HCT116 (cell line): ENCODE data around the gene SLC39A5. TPM values are rescaled to one million over a fixed set of nuclear protein-coding genes. Genes with fewer than 3 reads are reported as not detected.

Experiments
- ATAC-seq: fragments of 200-7000 bp; cut with Tn5 transposase; 2 replicates; pipeline ENCODE4 v1.9.1; 2020; ENCODE audit warnings: mild to moderate bottlenecking, moderate library complexity
- BruUV-seq: library from RNA; stranded (reverse); fragments of 400-500 nt; replicated peaks from 2 replicates; lab custom pipeline; 2021; lab: Mats Ljungman, UMichigan
- CTCF ChIA-PET: fragments of 300-600 bp; sonication (Branson Sonifier 250); formaldehyde crosslinking; loops from one replicate; lab custom pipeline; 2021; ENCODE audit warnings: antibody characterized with exemption; lab: Charles Lee
- POLR2A ChIA-PET: fragments of 300-600, 350-600 bp; sonication (Branson Sonifier 250); formaldehyde crosslinking; loops from one replicate; lab custom pipeline; 2021; ENCODE audit warnings: antibody characterized with exemption; lab: Charles Lee
- RAD21 ChIA-PET, 2 experiments: fragments of 300-600 bp; sonication (Branson Sonifier 250); formaldehyde crosslinking; loops; one replicate each; lab custom pipeline; 2023; ENCODE audit warnings: low total read pairs in 2 of 2; ENCODE audit not compliant: uncharacterized antibody in 2 of 2, unreplicated experiment in 2 of 2, low non-redundant PET in 1 of 2; lab: Charles Lee
- DNase-seq: peaks from one replicate; pipeline ENCODE4 v3.0.0-alpha.2; 2010; ENCODE audit warnings: low read depth, low spot score
- H2AFZ ChIP-seq: fragments of 200-600 bp; shearing (Covaris generic), sonication (generic); 2 replicates; pipeline ENCODE4 v1.6.1; 2017; ENCODE audit warnings: low read depth, mixed run types, mixed read lengths, antibody characterized with exemption, low read length; ENCODE audit not compliant: poor library complexity, severe bottlenecking
- H3K27ac ChIP-seq: 2 replicates; pipeline ENCODE4 v1.5.1; 2012; ENCODE audit warnings: low read depth, low read length
- H3K27me3 ChIP-seq: fragments of 200-600 bp; sonication (generic); 2 replicates; pipeline ENCODE4 v1.6.1; 2016; ENCODE audit warnings: mixed run types, low read length, mixed read lengths; ENCODE audit not compliant: insufficient read depth
- H3K36me3 ChIP-seq, 2 experiments: fragments of 200-500 bp in 1 of 2; fragments of 200-600 bp in 1 of 2; sonication (Bioruptor generic) in 1 of 2; sonication (generic) in 1 of 2; 2 replicates each; pipeline versions ENCODE4 v1.5.1 to v1.6.1; 2014 to 2016; ENCODE audit warnings: low read length in 2 of 2, inconsistent platforms in 1 of 2, mixed read lengths in 1 of 2, mixed run types in 1 of 2; ENCODE audit not compliant: insufficient read depth in 2 of 2, control insufficient read depth in 1 of 2
- H3K4me1 ChIP-seq, 2 experiments: fragments of 200-600 bp in 1 of 2; sonication (generic) in 1 of 2; 2 replicates each; pipeline versions ENCODE4 v1.5.1 to v1.6.1; 2012 to 2017; ENCODE audit warnings: low read length in 2 of 2, inconsistent platforms in 1 of 2, mild to moderate bottlenecking in 1 of 2, mixed read lengths in 1 of 2, mixed run types in 1 of 2, moderate library complexity in 1 of 2; ENCODE audit not compliant: insufficient read depth in 2 of 2, control insufficient read depth in 1 of 2
- H3K4me2 ChIP-seq: fragments of 200-600 bp; sonication (generic); 2 replicates; pipeline ENCODE4 v1.6.1; 2017; ENCODE audit warnings: mixed run types, low read length, mixed read lengths
- H3K4me3 ChIP-seq, 2 experiments: fragments of 200-600 bp in 1 of 2; sonication (generic) in 1 of 2; replicated peaks in 1 of 2; 2 replicates each; pipeline ENCODE4 v1.5.1; 2011 to 2016; ENCODE audit warnings: low read length in 2 of 2, control low read depth in 1 of 2, low read depth in 1 of 2, mild to moderate bottlenecking in 1 of 2, mixed read lengths in 1 of 2, mixed run types in 1 of 2
- H3K79me2 ChIP-seq: fragments of 200-600 bp; sonication (generic); 2 replicates; pipeline ENCODE4 v1.6.1; 2017; ENCODE audit warnings: mild to moderate bottlenecking, mixed run types, low read length, moderate library complexity, mixed read lengths; ENCODE audit not compliant: insufficient read depth
- H3K9ac ChIP-seq: fragments of 200-600 bp; sonication (generic); 2 replicates; pipeline ENCODE4 v1.6.1; 2016; ENCODE audit warnings: low read length, mixed read lengths
- H3K9me2 ChIP-seq: fragments of 200-600 bp; sonication (generic), shearing (Covaris generic); 2 replicates; pipeline ENCODE4 v1.6.1; 2017; ENCODE audit warnings: mixed run types, mild to moderate bottlenecking, moderate library complexity; ENCODE audit not compliant: insufficient read depth
- H3K9me3 ChIP-seq, 2 experiments: fragments of 200-500 bp in 1 of 2; fragments of 200-600 bp in 1 of 2; sonication (Bioruptor generic) in 1 of 2; sonication (generic) in 1 of 2; 2 replicates each; pipeline ENCODE4 v1.6.1; 2014 to 2017; ENCODE audit warnings: low read length in 2 of 2, mixed read lengths in 2 of 2, inconsistent platforms in 1 of 2, low read depth in 1 of 2, mild to moderate bottlenecking in 1 of 2, mixed run types in 1 of 2, moderate library complexity in 1 of 2; ENCODE audit not compliant: control insufficient read depth in 1 of 2, insufficient read depth in 1 of 2
- H4K20me1 ChIP-seq: fragments of 200-600 bp; sonication (generic), shearing (Covaris generic); 2 replicates; pipeline ENCODE4 v1.6.1; 2017; ENCODE audit warnings: mixed run types, mild to moderate bottlenecking, moderate library complexity; ENCODE audit not compliant: insufficient read depth
- ATF3 ChIP-seq: IDR thresholded peaks from 2 replicates; pipeline ENCODE4 v1.6.1; 2012
- CEBPB ChIP-seq: IDR thresholded peaks from 2 replicates; pipeline ENCODE4 v1.6.1; 2012; ENCODE audit warnings: low read depth
- EGR1 ChIP-seq: IDR thresholded peaks from 2 replicates; pipeline ENCODE4 v1.6.1; 2012; ENCODE audit warnings: low read depth
- EZH2 ChIP-seq: fragments of 200-600 bp; sonication (generic); IDR thresholded peaks from 2 replicates; pipeline ENCODE4 v1.6.1; 2017; ENCODE audit warnings: antibody characterized with exemption, mixed run types
- EZH2phosphoT487 ChIP-seq: fragments of 200-600 bp; IDR thresholded peaks from 2 replicates; pipeline ENCODE4 v1.6.1; 2018; ENCODE audit warnings: antibody characterized with exemption, borderline replicate concordance
- JUND ChIP-seq: IDR thresholded peaks from 2 replicates; pipeline ENCODE4 v1.6.1; 2012
- POLR2A ChIP-seq: IDR thresholded peaks from 2 replicates; pipeline ENCODE4 v1.7.0; 2011; ENCODE audit warnings: borderline replicate concordance; ENCODE audit not compliant: insufficient read depth, insufficient read length; ENCODE audit errors: extremely low read depth
- POLR2AphosphoS5 ChIP-seq: IDR thresholded peaks from 2 replicates; pipeline ENCODE4 v1.6.1; 2011; ENCODE audit warnings: mild to moderate bottlenecking, low read depth, low read length, moderate library complexity
- RAD21 ChIP-seq: IDR thresholded peaks from 2 replicates; pipeline ENCODE4 v1.6.1; 2012; ENCODE audit warnings: low read depth, mild to moderate bottlenecking
- REST ChIP-seq: IDR thresholded peaks from 2 replicates; pipeline ENCODE4 v1.6.1; 2012; ENCODE audit warnings: low read depth
- SP1 ChIP-seq: IDR thresholded peaks from 2 replicates; pipeline ENCODE4 v1.6.1; 2012; ENCODE audit warnings: low read depth
- SRF ChIP-seq: IDR thresholded peaks from 2 replicates; pipeline ENCODE4 v1.6.1; 2012; ENCODE audit warnings: low read depth
- ZNF274 ChIP-seq: fragments of 200-500 bp; sonication (Bioruptor generic); IDR thresholded peaks from 2 replicates; pipeline ENCODE4 v1.6.1; 2014; ENCODE audit warnings: mild to moderate bottlenecking, low read depth, low read length, inconsistent platforms
- intact Hi-C: fragments of 100-400 bp; cut with micrococcal nuclease; formaldehyde crosslinking; loops from 2 replicates; pipeline ENCODE4 v1.10.0; 2022
- total RNA-seq: library from RNA; stranded (reverse); gene quantifications from one replicate; pipeline ENCODE4 v1.2.1, GENCODE V29; 2021; ENCODE audit not compliant: unreplicated experiment
- TF ChIP-seq, protein P1 (sequence below): IDR thresholded peaks from 2 replicates; pipeline ENCODE4 v1.6.1; 2012
- TF ChIP-seq, protein P2 (sequence below): IDR thresholded peaks from 2 replicates; pipeline ENCODE4 v1.6.1; 2011; ENCODE audit warnings: mild to moderate bottlenecking, low read length, moderate library complexity; ENCODE audit not compliant: insufficient replicate concordance; ENCODE audit errors: extremely low read depth

SLC39A5 gene
- total RNA-seq, 1 experiment from 2014 or later: 0.66 TPM

DNA sequence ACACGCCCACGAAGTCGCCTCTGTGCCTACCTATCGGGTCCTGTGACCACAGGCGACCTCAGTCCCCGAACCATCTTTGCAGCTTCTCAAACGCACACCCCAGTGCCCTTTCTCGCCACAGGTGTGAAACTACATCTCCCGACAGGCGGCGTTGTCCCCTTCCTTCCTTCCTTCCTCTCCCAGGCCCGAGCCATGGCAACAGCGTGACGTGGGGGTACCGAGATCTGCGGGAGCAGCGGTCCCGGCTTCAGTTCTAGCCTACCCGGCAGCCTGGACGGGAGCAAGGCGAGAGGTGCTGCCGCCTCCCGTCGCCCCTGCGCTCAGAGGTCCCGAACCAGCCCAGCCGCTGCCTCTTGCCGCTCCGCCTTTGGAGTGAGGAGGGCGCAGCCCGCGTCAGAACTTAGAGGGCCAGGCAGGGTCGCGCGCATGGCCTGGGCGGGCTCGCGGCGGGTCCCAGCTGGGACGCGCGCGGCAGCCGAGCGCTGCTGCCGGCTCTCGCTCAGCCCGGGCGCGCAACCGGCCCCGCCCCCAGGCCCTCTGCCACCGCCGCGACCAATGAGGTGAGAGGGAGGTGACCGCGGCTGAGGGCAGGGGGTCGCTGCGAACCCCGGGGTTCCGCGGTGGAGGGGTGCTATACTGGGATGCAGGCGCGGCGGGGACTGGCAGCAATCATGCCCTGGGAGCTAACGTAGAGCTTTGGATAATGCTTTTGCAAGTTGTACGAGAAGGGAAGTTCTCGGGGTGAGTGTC is 37.0 kb downstream of the SLC39A5 start, which contains the start of gene COQ10A (continued):
- TF ChIP-seq, protein P1, sequence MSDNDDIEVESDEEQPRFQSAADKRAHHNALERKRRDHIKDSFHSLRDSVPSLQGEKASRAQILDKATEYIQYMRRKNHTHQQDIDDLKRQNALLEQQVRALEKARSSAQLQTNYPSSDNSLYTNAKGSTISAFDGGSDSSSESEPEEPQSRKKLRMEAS: peak; percentile 72
- TF ChIP-seq SRF (no peak), EZH2phosphoT487 (no peak), POLR2A (peak; percentile 86), SP1 (no peak; the same call in 1 of the 2 replicates)

DNA sequence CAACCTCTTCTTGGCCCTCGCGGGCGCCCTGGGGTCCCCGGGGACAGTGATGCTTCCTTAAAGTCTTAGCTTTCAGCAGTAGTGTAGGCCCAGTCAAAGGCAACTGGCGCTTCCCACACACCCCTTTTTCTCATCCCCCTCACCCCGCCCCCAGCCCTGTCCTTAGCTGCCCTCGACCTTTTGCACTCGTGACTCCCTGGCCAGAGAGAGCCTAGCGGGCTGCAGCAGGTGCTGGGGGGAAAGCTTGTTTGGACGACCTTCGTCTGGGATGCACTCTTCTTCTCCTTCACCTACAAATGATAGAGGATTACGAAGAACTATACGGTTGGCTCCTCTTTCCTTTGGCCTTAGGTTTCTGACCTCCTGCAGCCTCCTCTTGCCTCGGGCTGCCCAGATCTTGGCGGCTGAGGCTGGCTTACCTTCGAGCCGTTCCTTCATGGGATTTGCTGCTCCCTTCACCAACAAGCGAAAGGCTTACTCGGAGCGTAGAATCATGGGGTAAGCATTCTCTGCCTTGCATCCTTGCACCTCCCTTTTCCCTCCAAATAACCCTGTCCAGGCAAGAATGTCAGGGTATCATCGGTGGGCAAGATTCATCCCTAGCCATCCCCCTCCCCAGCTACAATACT is 37.7 kb downstream of the SLC39A5 start:
- no peak for ATAC-seq
- BruUV-seq: no TSS peak
- Histone ChIP-seq H3K36me3 (peaks cover 4 to 25% of the 10 kb centered on the region in 2 experiments; a peak in 3 of 4 replicates), H3K9me3 (no peaks in the 10 kb centered on the region), H3K27ac (no peak overlapping the region; the same call in 1 of the 2 replicates), H4K20me1 (no peaks in the 10 kb centered on the region), H3K9me2 (no peaks in the 10 kb centered on the region), H3K4me2 (peak overlapping the region; percentile 95), H3K79me2 (no peaks in the 10 kb centered on the region), H2AFZ (peak overlapping the region; percentile 54), H3K4me1 (peaks cover 3 to 24% of the 10 kb centered on the region in 2 experiments; a peak in 3 of 4 replicates), H3K4me3 (peak overlapping the region; percentile 65 to 75), H3K9ac (peak overlapping the region; percentile 78), H3K27me3 (no peaks in the 10 kb centered on the region)
- CTCF ChIA-PET: interaction anchor here (1.7 to 1.9 kb wide), 2 partner anchors 9 to 78 kb away, joined by 4 to 11 read pairs; partner anchors contain the start of gene ANKRD52
- intact Hi-C loops: loop anchor here (2.0 kb wide), 1 partner anchor 149 kb away; the partner anchor contains the start of gene ZC3H10
- RAD21 ChIA-PET: no interaction called here
- no peak for DNase-seq
- POLR2A ChIA-PET: interaction anchor here (1.4 to 2.1 kb wide), 2 partner anchors 9 to 46 kb away, joined by 4 to 5 read pairs; partner anchors contain the start of genes ANKRD52 and RNF41
- TF ChIP-seq SP1 (no peak), CEBPB (no peak), EZH2 (no peak), EGR1 (no peak), SRF (no peak), ZNF274 (no peak), EZH2phosphoT487 (no peak), POLR2A (no peak), RAD21 (no peak), JUND (no peak), ATF3 (no peak), REST (no peak), POLR2AphosphoS5 (no peak)
- TF ChIP-seq, protein P1: no peak
- TF ChIP-seq, protein P2, sequence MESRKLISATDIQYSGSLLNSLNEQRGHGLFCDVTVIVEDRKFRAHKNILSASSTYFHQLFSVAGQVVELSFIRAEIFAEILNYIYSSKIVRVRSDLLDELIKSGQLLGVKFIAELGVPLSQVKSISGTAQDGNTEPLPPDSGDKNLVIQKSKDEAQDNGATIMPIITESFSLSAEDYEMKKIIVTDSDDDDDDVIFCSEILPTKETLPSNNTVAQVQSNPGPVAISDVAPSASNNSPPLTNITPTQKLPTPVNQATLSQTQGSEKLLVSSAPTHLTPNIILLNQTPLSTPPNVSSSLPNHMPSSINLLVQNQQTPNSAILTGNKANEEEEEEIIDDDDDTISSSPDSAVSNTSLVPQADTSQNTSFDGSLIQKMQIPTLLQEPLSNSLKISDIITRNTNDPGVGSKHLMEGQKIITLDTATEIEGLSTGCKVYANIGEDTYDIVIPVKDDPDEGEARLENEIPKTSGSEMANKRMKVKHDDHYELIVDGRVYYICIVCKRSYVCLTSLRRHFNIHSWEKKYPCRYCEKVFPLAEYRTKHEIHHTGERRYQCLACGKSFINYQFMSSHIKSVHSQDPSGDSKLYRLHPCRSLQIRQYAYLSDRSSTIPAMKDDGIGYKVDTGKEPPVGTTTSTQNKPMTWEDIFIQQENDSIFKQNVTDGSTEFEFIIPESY: no peak
